Esophagus squamous epithelium (tissue), 4 donors: ENCODE data around the gene CXCR3.

Experiments
- POLR2A ChIP-seq, 4 donors: fragments of 450-650 bp; IDR thresholded peaks; one replicate each; pipeline ENCODE4 v1.6.1; 2017; ENCODE audit warnings: antibody characterized with exemption in 4 of 4, mild to moderate bottlenecking in 4 of 4, moderate library complexity in 3 of 4
- TF ChIP-seq, protein P1 (sequence below), 6 experiments: fragments of 450-650 bp in 4 of 6; fragments of 200-600 bp in 2 of 6; sonication (generic) in 2 of 6; IDR thresholded peaks; one replicate each; pipeline ENCODE4 v1.5.1; 2016 to 2019; ENCODE audit warnings: antibody characterized with exemption in 6 of 6, mild to moderate bottlenecking in 4 of 6, moderate library complexity in 4 of 6

DNA sequence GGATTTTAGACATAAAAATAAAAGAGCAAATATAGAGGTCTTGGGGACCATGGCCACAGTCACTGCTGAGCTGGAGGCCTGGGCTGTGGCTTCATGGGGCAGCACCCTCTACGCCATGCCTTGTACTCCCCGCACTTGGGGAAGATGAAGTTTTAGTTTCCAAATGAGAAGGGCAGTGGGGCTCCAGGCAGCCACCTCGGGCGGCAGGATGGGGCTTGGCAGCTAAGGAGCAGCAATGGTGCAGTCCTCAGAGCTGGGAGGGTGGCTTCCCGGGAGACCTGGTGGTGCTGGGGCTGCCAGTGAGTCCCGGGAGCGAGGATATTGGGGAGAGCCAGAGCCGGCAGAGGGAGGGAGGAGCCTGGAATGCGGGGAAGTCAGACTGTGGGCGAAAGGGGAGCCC lies 2.4 kb downstream of the CXCR3 start:
- no peak for TF ChIP-seq POLR2A (IDR thresholded peaks at IDR 0.05)
- TF ChIP-seq, protein P1, sequence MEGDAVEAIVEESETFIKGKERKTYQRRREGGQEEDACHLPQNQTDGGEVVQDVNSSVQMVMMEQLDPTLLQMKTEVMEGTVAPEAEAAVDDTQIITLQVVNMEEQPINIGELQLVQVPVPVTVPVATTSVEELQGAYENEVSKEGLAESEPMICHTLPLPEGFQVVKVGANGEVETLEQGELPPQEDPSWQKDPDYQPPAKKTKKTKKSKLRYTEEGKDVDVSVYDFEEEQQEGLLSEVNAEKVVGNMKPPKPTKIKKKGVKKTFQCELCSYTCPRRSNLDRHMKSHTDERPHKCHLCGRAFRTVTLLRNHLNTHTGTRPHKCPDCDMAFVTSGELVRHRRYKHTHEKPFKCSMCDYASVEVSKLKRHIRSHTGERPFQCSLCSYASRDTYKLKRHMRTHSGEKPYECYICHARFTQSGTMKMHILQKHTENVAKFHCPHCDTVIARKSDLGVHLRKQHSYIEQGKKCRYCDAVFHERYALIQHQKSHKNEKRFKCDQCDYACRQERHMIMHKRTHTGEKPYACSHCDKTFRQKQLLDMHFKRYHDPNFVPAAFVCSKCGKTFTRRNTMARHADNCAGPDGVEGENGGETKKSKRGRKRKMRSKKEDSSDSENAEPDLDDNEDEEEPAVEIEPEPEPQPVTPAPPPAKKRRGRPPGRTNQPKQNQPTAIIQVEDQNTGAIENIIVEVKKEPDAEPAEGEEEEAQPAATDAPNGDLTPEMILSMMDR (IDR thresholded peaks at IDR 0.05) = no peak
